ENCODE results near the gene WNK2.

- TF ChIP-seq, protein P1, sequence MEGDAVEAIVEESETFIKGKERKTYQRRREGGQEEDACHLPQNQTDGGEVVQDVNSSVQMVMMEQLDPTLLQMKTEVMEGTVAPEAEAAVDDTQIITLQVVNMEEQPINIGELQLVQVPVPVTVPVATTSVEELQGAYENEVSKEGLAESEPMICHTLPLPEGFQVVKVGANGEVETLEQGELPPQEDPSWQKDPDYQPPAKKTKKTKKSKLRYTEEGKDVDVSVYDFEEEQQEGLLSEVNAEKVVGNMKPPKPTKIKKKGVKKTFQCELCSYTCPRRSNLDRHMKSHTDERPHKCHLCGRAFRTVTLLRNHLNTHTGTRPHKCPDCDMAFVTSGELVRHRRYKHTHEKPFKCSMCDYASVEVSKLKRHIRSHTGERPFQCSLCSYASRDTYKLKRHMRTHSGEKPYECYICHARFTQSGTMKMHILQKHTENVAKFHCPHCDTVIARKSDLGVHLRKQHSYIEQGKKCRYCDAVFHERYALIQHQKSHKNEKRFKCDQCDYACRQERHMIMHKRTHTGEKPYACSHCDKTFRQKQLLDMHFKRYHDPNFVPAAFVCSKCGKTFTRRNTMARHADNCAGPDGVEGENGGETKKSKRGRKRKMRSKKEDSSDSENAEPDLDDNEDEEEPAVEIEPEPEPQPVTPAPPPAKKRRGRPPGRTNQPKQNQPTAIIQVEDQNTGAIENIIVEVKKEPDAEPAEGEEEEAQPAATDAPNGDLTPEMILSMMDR (IDR thresholded peaks at IDR 0.05; ENCODE audit: insufficient read depth, low read depth, low read length), result no peak
- no peak for TF ChIP-seq EZH2 (IDR thresholded peaks at IDR 0.05; ENCODE audit: insufficient read depth, low read length)
Measured at GRCh38 chr9:93248386-93249040, 64.6 kb downstream of the WNK2 start.
